HuH-7.5 (cell line): ENCODE data around the gene EFHD1.
"Not testable (repeated sequence)": the region's sequence is repeated elsewhere in the genome, so short reads cannot be mapped to it uniquely, and the experiment has no call there.

Experiments
- DNase-seq: peaks from one replicate; pipeline ENCODE4 v3.0.0; 2011; ENCODE audit warnings: low spot score

Gene EFHD1

DNA sequence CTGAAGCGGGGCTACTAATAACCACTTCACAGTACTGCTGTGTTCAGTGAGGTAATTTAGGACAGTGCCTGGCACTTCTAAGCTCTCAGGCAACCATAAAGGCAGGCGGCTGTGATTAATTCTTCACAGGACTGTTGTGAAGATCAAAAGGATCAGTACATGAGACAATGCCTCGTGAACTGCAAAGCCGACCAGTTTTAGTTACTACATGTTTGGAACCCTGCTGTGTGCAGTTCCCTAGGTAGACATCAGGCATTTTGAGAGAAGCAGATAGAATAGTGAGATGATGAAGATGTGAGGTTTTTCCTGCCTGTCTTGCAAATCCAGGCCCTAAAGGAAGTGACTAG lies 19.1 kb downstream of the EFHD1 start:
- DNase-seq = no peak

DNA sequence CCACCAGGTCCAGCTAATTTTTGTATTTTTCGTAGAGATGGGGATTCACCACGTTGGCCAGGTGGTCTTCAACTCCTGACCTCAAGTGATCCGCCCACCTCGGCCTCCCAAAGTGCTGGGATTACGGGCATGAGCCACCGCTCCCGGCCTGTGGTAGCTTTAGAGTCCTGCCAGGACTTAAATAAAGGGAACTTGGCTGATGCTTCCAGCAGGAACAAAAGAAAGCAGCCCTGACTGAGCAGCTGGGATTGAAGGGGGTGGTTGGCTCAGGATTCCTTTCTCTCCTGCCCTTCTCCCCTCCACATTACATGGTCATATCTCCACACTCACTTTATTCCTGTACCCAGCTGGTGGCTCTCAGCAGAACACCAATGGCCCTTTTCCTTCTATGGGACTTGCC lies 20.0 kb downstream of the EFHD1 start:
- DNase-seq = no peak

DNA sequence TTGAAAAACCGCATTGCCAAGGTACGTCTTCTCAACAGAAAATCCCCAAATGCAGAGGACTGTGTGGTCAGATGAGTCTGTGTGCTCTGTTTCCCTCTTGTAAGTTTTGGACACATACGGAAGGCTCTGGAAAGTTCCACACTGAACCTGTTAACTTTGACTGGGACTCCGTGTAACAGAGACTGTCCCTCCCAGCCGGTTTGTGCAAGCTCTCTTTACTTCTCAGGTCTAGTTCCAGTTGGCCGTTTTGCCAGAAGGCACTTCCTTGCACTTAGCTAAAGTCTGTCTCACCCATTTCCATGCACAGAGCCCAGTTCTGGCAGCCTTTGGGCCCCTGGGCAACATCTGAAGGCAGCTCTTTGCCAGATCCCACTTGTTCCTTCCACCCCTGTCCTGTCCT lies 22.0 kb downstream of the EFHD1 start:
- no peak for DNase-seq

DNA sequence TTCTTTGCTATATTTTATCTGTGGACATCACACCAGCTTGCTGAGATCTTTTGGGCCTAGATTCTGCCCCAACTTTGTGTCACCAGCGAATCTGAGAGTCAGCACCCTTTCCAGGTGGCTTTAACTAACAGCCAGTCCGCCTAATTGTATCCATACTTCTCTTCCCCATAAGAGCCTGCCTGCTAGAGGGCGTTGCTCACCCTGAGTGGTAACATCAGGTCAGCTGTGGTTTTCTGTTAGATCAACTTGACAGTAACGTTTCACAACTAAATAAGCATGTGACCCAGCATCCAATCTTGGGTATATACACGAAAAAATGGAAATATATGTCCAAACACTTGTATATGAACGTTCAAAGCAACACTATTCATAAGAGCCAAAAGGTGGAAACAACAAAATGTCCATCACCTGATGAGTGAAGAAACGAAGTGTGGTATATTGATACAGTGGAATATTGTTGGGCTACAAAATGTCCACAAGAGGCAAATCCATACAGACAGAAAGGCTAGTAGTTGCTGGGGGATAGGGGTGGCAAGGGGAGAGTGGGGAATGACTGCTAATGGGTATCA lies 24.9 kb downstream of the EFHD1 start:
- peak; percentile 9 for DNase-seq

DNA sequence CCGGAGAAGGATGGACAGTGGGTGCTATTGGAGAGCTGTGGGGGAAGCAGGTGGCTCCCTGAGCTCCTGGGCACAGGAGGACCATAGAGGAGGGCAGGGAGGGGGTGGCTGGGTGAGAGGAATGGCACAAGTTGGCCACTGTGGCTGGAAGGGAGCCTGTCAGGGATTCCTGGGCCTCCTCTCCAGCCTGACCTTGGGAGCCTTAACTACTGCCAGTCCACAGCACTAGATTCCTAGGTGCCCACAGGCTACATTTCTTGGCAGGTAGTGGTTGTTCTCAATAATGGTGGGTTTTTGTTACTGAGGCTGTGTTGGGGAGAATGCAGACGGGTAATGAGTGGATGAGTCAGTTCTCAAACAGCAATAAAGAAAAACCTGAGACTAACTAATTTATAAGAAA lies 26.0 kb downstream of the EFHD1 start:
- peak; percentile 1 for DNase-seq

DNA sequence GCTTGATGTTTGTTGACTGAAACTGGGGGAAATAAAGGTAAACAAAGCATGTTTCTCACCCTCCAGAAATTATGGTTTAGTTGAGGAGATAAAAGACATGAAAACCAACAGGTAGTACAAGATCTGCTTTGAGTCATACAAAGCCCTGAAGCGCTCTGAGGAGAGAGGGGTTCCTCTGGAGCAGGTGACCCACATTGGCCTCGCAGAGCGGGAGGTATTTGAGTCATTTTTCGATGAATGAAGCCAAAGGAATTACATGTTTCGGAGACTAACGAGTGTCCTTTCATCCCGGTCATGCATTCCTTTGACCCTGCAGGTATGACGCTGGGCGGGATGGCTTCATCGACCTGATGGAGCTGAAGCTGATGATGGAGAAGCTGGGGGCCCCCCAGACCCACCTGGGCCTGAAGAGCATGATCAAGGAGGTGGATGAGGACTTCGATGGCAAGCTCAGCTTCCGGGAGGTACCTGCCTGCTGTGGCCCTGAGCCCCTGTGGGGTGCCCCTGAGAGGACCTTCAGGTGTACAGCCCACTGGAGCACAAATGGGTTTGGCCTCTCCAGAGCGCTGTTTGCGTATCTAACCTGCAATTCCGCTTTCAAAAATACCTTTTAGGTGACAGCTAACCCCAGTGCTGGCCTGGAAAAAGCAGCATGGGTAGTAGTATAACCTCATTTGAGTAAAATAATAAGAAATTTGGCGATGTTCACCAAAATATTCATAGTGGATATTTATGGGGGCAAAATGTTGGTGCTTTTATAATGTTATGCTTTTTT lies 29.3 kb downstream of the EFHD1 start:
- DNase-seq = peak; percentile 0

DNA sequence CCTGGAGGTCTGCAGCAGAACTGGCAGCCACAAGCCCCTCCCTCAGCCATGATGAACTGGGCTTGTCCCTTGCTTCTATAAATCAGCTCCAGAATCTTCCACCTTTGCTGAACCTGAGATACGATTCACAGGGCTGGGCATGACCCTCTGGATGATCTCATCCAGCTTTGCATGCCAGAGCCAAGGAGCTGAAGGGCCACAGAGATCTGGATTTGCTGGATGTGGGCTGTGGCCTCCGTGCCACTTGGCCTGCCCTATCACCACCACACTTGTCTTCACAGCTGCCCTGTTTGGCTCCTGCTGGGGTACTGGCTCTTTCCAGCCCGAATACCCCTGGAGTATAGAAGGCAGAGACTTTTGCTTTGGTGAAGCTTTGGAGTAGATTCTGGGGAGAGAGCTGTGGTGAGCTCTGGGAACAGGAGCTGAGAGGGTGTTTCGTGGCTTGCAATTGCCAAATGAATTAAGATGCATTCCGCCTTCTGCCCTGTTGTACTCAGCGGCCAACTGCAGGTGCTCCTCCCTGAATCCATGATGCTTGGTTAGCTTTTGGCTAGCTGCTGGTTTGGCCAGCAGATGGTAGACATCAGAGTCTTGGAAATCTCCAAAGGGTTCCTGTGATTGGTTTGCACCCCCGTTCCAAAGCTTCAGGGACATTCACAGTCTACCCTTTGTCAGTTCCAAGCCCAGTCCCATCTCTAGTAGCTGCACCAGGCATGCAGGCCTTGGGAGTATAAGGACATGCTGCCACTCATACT lies 32.8 kb downstream of the EFHD1 start:
- peak; percentile 2 for DNase-seq

DNA sequence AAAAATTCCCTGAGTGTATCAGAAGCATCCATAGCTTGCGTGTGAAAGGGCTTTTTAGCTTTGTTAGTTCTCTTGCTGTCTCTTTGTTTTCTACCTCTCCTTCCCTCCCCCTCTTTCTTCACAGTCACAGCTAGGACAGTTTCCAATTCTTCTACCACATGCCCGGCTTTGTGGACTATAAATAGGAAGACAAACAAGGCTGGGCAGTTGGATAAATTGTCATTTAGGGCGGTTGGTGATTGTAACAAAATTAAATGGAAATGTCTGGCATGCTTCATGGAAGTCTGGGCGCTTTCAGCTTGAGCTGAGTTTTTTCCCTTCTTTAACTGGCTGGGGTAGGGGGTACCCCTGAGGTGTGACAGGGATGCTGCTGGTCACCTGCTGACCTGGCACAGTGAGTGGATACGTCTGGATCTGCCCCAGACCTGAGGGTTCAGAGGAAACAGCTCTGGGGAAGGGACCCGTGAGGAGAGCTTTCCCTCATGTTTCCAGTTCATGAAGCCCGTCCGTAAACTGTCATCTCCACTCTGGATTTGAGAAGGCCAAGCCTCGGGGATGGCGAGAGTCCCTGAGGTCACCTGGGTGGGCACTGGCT lies 34.7 kb downstream of the EFHD1 start:
- DNase-seq = no peak

DNA sequence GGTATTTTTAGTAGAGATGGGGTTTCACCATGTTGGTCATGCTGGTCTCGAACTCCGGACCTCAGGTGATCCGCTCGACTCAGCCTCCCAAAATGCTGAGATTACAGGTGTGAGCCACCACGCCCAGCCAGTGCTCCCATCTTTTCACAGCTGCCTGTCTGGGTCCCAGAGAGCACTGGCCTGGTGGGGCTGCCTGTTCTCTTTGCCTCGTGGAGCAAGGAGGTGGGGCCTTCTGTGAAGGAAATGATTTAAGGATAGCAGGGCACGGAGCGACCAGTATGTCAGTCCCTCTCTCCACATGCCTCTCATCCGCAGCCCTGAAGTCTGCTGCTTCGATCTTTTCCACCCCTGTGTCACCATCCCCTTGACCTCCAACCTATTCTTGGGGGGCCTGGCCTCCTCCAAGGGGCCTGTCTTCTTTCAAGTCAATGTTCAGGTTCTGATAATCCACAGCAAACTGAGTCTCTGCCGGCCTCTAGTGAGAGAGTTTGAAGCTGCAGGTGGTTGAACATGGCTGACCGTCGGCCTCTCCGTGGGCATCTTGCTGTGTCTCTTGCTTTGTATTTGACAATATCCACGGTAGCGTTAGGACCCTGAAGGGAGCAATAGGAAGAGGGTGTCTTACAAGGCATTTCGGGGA lies 35.5 kb downstream of the EFHD1 start:
- no peak for DNase-seq

DNA sequence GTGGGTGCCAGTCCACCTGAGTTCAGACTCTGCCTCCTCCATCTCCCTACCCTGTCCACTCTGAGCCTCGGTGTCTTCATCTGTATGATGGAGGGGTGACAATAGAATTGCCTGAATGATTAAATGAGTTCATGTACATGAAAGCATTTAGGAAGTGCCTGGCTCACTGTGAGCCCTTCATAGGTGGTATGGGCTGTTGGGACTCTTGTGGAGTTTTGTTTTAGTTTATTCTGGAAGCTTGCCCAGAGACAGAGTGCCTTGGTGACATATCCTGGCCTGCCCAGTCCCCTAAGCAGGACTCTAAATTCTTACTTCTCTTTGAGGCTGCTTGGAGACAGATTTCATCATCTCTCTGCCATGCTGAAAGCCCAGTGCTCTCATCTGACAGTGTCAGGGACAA lies 39.2 kb downstream of the EFHD1 start:
- DNase-seq = no peak

DNA sequence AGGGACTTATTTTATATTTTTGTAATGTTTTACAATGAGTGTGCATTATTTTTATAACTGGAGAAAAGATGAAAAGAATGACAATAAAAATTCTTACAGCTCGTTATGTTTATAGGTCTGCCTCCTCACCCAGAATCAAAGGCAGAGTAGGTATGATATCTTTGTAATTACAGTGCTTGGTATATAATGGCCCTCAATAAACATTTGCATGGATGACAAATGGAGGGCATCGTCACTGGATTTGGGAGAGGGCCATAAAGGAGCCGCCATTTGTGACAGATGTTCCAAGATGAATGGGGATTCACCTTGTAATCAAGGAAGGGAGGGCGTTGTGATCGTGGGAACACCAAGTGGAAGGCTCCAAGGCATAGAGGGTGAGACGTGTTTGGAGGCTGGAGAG lies 41.1 kb downstream of the EFHD1 start:
- DNase-seq = no peak

DNA sequence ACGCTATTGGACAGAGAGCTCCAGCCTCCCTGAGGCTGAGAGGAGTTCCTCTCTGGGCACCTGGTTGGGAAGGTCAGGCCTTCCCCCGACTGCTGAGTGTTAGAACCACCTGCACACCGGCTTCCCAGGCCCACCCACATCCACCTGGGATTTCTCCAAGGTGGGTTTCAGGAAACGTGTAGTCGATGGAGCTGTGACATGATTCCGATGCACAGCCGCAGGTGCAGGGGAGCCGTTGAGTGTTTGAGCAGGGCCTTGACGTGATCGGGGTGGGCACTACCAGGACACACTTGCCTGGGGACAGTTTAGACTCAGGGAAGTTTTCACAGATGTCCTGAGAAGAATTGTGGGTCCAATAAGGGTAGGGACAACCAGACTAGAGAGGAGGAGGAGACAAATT lies 42.0 kb downstream of the EFHD1 start:
- DNase-seq = no peak

DNA sequence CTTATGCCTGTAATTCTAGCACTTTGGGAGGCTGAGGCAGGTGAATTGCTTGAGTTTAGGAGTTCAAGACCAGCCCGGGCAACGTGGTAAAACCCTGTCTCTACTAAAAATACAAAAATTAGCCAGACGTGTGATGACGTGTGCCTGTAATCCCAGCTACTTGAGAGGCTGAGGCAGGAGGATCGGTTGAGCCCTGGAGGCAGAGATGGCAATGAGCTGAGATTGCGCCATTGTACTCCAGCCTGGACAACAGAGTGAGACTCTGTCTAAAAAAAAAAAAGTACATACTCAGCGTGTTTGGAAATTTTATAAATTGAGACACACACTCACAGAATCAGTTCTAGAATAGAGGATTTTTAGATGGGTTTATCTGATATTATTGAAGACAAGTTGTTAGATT lies 46.6 kb downstream of the EFHD1 start:
- no peak for DNase-seq

DNA sequence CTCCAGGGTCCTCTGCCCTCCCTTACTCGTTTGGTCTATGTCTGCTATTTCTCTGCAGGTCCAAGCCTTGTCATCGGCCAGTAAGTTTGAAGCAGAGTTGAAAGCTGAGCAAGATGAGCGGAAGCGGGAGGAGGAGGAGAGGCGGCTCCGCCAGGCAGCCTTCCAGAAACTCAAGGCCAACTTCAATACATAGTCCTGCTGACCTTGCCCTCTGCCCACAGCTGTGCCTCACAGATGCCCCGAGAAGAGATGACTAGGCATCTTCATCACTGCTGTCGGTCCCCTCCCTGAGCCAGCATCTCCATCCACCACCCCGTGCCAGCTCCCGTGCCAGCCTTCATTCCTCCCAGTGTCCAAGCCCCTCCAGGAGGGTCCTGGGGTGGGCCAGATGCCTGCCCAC lies 48.1 kb downstream of the EFHD1 start:
- no peak for DNase-seq

DNA sequence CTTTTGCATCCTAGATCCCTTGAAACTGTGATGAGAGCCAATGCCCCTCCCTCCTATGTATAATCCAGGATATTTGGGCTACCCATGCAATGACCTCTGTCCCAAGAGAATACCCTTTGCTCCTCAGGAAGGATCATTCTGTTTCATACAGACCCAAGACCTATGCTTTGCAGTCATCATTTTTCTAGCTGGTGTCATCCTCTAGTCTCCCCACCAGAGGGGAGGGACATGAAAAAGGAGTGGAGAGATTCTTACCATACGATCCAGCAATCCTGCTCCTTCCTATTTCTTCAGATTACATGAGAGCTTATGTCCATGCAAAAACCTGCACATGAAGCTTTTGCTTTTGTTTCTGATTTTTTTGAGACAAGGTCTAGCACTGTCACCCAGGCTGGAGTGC lies 50.0 kb downstream of the EFHD1 start:
- no peak for DNase-seq

DNA sequence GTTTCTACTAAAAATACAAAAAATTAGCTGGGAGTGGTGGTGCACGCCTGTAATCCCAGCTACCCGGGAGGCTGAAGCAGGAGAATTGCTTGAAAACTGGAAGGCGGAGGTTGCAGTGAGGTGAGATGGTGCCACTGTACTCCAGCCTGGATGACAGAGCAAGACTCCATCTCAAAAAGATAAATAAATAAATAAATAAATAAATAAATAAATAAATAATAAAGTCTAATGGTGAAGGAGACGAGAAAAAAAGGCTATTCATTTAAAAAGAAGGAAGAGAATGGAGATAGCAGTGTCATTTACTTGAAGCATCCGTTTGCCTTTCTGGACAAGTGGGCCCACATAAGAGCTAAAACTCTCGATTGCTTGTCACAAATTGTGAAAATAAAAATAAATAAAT lies 52.0 kb downstream of the EFHD1 start:
- DNase-seq = not testable (repeated sequence)

DNA sequence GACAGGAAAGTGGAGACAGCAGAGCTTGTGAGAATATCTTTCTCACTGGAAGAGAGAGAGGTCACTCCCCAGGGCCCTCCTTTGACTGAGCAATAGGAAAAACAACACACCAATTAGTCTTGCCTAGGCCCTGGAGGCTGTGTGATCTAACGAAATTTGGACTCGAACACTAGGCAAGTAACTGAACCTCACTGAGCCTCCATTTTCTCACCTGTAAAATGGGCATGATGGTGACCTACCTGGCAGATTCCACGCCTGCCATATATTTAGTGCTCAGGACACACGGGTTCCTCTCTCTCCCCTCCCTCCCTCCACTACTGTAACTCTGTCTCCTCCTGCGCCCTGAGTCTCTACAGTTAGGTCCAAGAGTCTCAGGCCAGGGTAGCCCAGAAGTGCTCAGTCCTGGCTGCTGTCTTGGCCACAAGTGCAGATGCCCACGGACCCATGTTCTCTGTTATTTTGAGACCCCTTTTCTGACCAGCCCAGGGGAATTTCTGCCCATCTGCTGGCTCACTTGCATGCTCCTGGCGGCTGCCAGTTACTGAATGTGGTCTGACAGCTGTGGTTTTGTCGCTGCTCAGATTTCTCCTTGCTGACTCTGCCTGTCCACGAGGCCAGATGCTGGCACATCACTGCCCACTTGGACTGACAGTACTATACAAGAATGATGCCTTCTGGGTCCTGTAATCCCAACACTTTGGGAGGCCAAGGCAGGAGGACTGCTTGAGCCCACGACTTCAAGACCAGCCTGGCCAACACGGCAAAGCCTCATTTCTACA lies 54.2 kb downstream of the EFHD1 start:
- DNase-seq = no peak

DNA sequence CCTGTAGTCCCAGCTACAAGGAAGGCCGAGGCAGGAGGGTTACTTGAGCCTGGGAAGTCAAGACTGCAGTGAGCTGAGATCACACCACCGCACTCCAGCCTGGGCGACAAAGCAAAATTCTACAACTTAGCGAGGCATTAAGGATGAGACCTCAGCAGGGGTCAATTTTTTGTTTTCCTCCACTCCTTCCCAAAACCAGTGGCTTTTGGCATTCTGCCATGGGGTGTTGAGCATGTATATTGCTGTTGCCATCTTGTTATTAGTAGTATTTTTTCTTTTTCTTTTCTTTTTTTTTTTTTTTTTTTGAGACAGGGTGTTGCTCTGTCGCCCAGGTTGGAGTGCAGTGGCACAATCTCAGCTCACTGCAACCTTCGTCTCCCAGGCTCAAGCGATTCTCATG lies 54.8 kb downstream of the EFHD1 start:
- DNase-seq = no peak

DNA sequence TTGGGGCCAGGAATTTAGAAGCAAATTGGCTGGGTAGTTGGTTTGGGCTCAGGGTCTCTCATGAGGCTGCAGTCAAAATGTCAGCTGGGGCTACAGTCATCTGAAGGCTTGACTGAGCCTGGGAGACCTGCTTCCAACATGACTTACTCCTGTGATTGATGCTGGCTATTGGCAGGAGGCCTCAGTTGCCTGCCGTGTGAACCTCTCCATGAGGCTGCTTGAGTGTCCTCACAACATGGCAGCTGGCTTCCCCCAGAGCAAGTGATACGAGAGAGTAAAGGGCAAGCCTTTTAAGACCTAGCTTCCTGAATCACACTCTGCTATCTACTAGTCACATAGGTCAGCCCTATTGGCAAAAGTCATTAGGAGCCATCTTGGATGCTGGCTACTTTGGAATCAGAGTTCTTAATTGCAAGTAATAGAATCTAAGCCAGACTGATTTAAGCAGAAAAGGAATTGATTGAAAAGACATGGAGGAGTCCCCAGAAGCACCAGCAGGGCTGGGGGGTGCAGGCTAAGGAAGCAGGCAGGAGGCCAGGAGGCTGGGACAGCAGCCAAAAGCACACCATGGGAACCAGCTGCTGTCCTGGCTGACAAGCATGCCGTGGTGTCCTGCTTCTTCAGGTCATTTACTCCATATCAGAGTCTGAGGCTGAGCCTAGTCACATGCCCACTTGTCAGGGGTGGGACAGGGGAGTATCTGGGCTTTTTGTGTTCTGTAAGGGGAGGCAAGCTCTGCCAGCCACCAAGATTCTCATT lies 55.9 kb downstream of the EFHD1 start:
- no peak for DNase-seq

DNA sequence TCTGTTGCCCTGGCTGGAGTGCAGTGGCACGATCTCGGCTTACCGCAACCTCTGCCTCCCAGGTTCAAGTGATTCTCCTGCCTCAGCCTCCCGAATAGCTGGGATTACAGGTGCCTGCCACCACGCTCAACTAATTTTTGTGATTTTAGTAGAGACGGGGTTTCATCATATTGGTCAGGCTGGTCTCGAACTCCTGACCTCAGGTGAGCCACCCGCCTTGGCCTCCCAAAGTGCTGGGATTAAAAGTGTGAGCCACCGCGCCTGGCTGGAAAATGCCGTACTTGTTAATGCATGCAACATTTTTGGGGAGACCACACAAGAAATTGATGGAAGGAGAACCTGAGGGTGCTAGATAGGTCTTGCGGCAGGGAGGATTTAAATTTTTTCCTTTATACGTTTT lies 57.7 kb downstream of the EFHD1 start:
- not testable (repeated sequence) for DNase-seq

DNA sequence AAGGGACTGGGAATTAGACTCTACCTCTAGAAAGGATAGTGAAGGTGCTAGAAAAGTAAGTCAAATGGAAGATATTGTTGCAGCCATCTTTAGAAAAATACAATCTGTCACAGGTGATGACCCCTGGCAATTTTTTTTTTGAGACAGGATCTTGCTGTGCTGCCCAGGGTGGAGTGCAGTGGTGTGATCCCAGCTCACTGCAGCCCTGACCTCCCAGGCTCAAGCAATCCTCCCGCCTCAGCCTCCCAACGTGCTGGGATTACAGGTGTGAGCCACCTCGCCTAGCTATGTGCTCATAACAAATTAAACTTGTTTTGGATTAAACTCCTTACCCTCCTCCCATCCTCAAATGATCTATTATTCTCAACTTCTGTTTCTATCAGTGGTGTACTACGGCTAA lies 59.9 kb downstream of the EFHD1 start:
- no peak for DNase-seq
